Calu3 (cell line): Measurements from ENCODE around the gene TMEM198. TPM values are rescaled to one million over a fixed set of nuclear protein-coding genes. Genes with fewer than 3 reads are reported as not detected.
A peak's percentile ranks its signal among the peaks of the same experiment; 100 is the strongest.

Source experiments
- BruUV-seq: library from RNA; stranded (reverse); fragments of 400-500 nt; replicated peaks from 2 replicates; lab custom pipeline; 2021; lab: Mats Ljungman, UMichigan
- CTCF ChIA-PET: fragments of 300-600 bp; sonication (Branson Sonifier 250); formaldehyde crosslinking; loops from one replicate; lab custom pipeline; 2022; ENCODE audit warnings: antibody characterized with exemption; lab: Charles Lee
- DNase-seq: peaks from one replicate; pipeline ENCODE4 v3.0.0; 2022
- H3K27ac Mint-ChIP-seq: one replicate; pipeline ENCODE4 v1.8.0; 2022; ENCODE audit warnings: mixed read lengths; ENCODE audit not compliant: unreplicated experiment
- H3K27me3 Mint-ChIP-seq: one replicate; pipeline ENCODE4 v1.8.0; 2022; ENCODE audit warnings: mixed read lengths; ENCODE audit not compliant: unreplicated experiment
- H3K36me3 Mint-ChIP-seq: one replicate; pipeline ENCODE4 v1.8.0; 2022; ENCODE audit warnings: mild to moderate bottlenecking, moderate library complexity, mixed read lengths; ENCODE audit not compliant: insufficient read depth, unreplicated experiment
- H3K4me1 Mint-ChIP-seq: one replicate; pipeline ENCODE4 v1.8.0; 2022; ENCODE audit warnings: mild to moderate bottlenecking, low read depth, mixed read lengths; ENCODE audit not compliant: unreplicated experiment
- H3K4me3 Mint-ChIP-seq: one replicate; pipeline ENCODE4 v1.8.0; 2022; ENCODE audit warnings: mild to moderate bottlenecking, low read depth, moderate library complexity, mixed read lengths; ENCODE audit not compliant: unreplicated experiment
- H3K9me3 Mint-ChIP-seq: one replicate; pipeline ENCODE4 v1.8.0; 2022; ENCODE audit warnings: low read depth, mixed read lengths; ENCODE audit not compliant: unreplicated experiment
- CTCF ChIP-seq: fragments of 200-600 bp; IDR thresholded peaks from one replicate; pipeline ENCODE4 v1.8.0; 2022; ENCODE audit warnings: antibody characterized with exemption; ENCODE audit not compliant: unreplicated experiment
- intact Hi-C: fragments of 100-400 bp; cut with micrococcal nuclease; formaldehyde crosslinking; loops from one replicate; pipeline ENCODE4 v1.10.0; 2022; ENCODE audit not compliant: unreplicated experiment
- total RNA-seq: library from RNA; stranded (reverse); gene quantifications from 2 replicates; pipeline ENCODE4 v1.2.3, GENCODE V29; 2022

Gene TMEM198
- total RNA-seq, 1 experiment from 2014 or later, result 5.9 TPM

GRCh38 chr2:219513787-219514186, 30.0 kb upstream of the TMEM198 start:
- H3K4me3 Mint-ChIP-seq, result peak overlapping the region; percentile 56
- no peak overlapping the region for H3K27ac Mint-ChIP-seq
- no TSS peak for BruUV-seq
- H3K4me1 Mint-ChIP-seq, result peaks cover 29% of the 10 kb centered on the region
- CTCF ChIA-PET, result interaction anchor here (1.0 to 1.4 kb wide), 3 partner anchors 15 to 18 kb away, joined by 3 to 4 read pairs (median 3); partner anchors contain the start of gene GMPPA
- H3K9me3 Mint-ChIP-seq, result no peaks in the 10 kb centered on the region
- H3K36me3 Mint-ChIP-seq, result peaks cover 29% of the 10 kb centered on the region
- no peak for TF ChIP-seq CTCF
- no peak for DNase-seq
- peaks cover 98% of the 10 kb centered on the region for H3K27me3 Mint-ChIP-seq
- intact Hi-C loops, result no loop called here

GRCh38 chr2:219514196-219514761, 29.5 kb upstream of the TMEM198 start, which contains the start of gene ASIC4:
TSS of gene ASIC4 (plus strand) at chr2:219514482. CDS start at chr2:219514725, 243 bp downstream.
- no peak within 1 kb of the TSS for H3K27ac Mint-ChIP-seq
- no TSS peak for BruUV-seq
- peaks cover 100% of the 10 kb centered on the region for H3K27me3 Mint-ChIP-seq
- H3K4me3 Mint-ChIP-seq, result peak within 1 kb of the TSS; percentile 56
- CTCF ChIA-PET, result interaction anchor here (0.5 to 1.9 kb wide), 4 partner anchors 15 to 53 kb away, joined by 3 to 5 read pairs (median 4); a partner anchor contains a TSS
- TF ChIP-seq CTCF, result no peak
- DNase-seq, result no peak
- H3K9me3 Mint-ChIP-seq, result no peaks in the 10 kb centered on the region
- peaks cover 29% of the 10 kb centered on the region for H3K4me1 Mint-ChIP-seq
- intact Hi-C loops, result no loop called here
- peaks cover 28% of the 10 kb centered on the region for H3K36me3 Mint-ChIP-seq

GRCh38 chr2:219514836-219515235, 29.0 kb upstream of the TMEM198 start:
- no peak overlapping the region for H3K27ac Mint-ChIP-seq
- no peaks in the 10 kb centered on the region for H3K9me3 Mint-ChIP-seq
- no TSS peak for BruUV-seq
- DNase-seq, result no peak
- peaks cover 22% of the 10 kb centered on the region for H3K36me3 Mint-ChIP-seq
- H3K4me1 Mint-ChIP-seq, result peaks cover 26% of the 10 kb centered on the region
- no peak overlapping the region for H3K4me3 Mint-ChIP-seq
- intact Hi-C loops, result no loop called here
- peaks cover 100% of the 10 kb centered on the region for H3K27me3 Mint-ChIP-seq
- TF ChIP-seq CTCF, result no peak
- CTCF ChIA-PET, result interaction anchor here (0.5 to 1.9 kb wide), 3 partner anchors 15 to 54 kb away, joined by 3 to 5 read pairs (median 3); a partner anchor contains a TSS

- intact Hi-C loops, result no loop called here
- TF ChIP-seq CTCF, result no peak
- CTCF ChIA-PET, result interaction anchor here (1.9 kb wide), 1 partner anchor 21 kb away, joined by 5 read pairs; a partner anchor contains a TSS
- H3K4me3 Mint-ChIP-seq, result no peak overlapping the region
- H3K9me3 Mint-ChIP-seq, result no peaks in the 10 kb centered on the region
- peaks cover 19% of the 10 kb centered on the region for H3K4me1 Mint-ChIP-seq
- H3K36me3 Mint-ChIP-seq, result peaks cover 10% of the 10 kb centered on the region
- peaks cover 100% of the 10 kb centered on the region for H3K27me3 Mint-ChIP-seq
- no peak overlapping the region for H3K27ac Mint-ChIP-seq
- no TSS peak for BruUV-seq
- DNase-seq, result no peak
Observed at GRCh38 chr2:219515874-219516629, 27.8 kb upstream of the TMEM198 start.
